Activated CD8-positive, alpha-beta memory T cell treated with anti-CD3 and anti-CD28 coated beads, Interleukin-2, amount 10 ng/mL, durations not matched to agents 7 days and 5 days (primary cell): ENCODE measurements around the gene ATN1. TPM values are rescaled to one million over a fixed set of nuclear protein-coding genes. Genes with fewer than 3 reads are reported as not detected.
"Not testable (repeated sequence)": the region's sequence is repeated elsewhere in the genome, so short reads cannot be mapped to it uniquely, and the experiment has no call there.

Source experiments
- ATAC-seq: fragments of 150-1000 bp; cut with Tn5 transposase; one replicate; pipeline ENCODE4 v1.10.0; 2021; ENCODE audit warnings: moderate library complexity
- CTCF ChIA-PET: fragments of 350-600 bp; sonication (Branson Sonifier 250); formaldehyde crosslinking; loops from one replicate; lab custom pipeline; 2021; ENCODE audit warnings: antibody characterized with exemption; lab: Charles Lee
- DNase-seq: peaks from one replicate; pipeline ENCODE4 v3.0.0-alpha.2; 2020
- H3K27ac Mint-ChIP-seq: one replicate; pipeline ENCODE4 v1.8.0; 2021; ENCODE audit warnings: mild to moderate bottlenecking, mixed read lengths
- H3K27me3 Mint-ChIP-seq: one replicate; pipeline ENCODE4 v1.8.0; 2021; ENCODE audit warnings: mixed read lengths
- H3K36me3 Mint-ChIP-seq: one replicate; pipeline ENCODE4 v1.8.0; 2021; ENCODE audit warnings: mild to moderate bottlenecking, mixed read lengths
- H3K4me1 Mint-ChIP-seq: one replicate; pipeline ENCODE4 v1.8.0; 2021; ENCODE audit warnings: mixed read lengths
- H3K4me3 Mint-ChIP-seq: one replicate; pipeline ENCODE4 v1.8.0; 2021; ENCODE audit warnings: mild to moderate bottlenecking, moderate library complexity, mixed read lengths
- H3K9me3 Mint-ChIP-seq: one replicate; pipeline ENCODE4 v1.8.0; 2022; ENCODE audit warnings: low read depth, mixed read lengths
- total RNA-seq, 2 experiments: library from RNA; stranded (reverse); gene quantifications; one replicate each; pipeline ENCODE4 v1.2.3, GENCODE V29; 2021

The ATN1 gene
- total RNA-seq, 2 experiments from 2014 or later = 38.3 to 40.1 TPM

DNA sequence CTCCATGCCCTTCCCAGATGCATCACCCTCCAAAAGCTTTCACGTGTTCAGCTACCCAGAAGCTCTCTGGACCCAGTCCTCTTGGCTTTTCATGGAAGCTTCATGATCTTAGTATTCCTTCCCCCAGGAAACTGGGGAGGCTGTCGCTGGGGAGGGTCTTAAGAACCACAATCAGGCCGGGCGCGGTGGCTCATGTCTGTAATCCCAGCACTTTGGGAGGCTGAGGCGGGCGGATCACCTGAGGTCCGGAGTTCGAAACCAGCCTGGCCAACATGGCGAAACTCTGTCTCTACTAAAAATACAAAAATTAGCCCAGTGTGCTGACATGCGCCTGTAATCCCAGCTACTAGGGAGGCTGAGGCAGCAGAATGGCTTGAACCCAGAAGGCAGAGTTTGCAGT, 19.6 kb upstream of the ATN1 start:
- H3K4me3 Mint-ChIP-seq, H3K4me1 Mint-ChIP-seq, DNase-seq, ATAC-seq, H3K27me3 Mint-ChIP-seq, H3K9me3 Mint-ChIP-seq, H3K36me3 Mint-ChIP-seq, H3K27ac Mint-ChIP-seq: not testable (repeated sequence)
- CTCF ChIA-PET = interaction anchor here (1.1 to 6.4 kb wide), 7 partner anchors 11 to 39 kb away, joined by 3 to 33 read pairs (median 10); partner anchors contain the start of genes ATN1 and SPSB2

GRCh38 chr12:6909421-6910145, 18.2 kb upstream of the ATN1 start:
- H3K27ac Mint-ChIP-seq = no peak overlapping the region
- CTCF ChIA-PET = interaction anchor here (1.6 to 6.4 kb wide), 5 partner anchors 16 to 40 kb away, joined by 4 to 33 read pairs (median 16); partner anchors contain the start of genes ATN1 and SPSB2
- peaks cover 14% of the 10 kb centered on the region for H3K4me1 Mint-ChIP-seq
- ATAC-seq (no peak), DNase-seq (no peak)
- no peaks in the 10 kb centered on the region for H3K9me3 Mint-ChIP-seq
- no peaks in the 10 kb centered on the region for H3K27me3 Mint-ChIP-seq
- H3K4me3 Mint-ChIP-seq = no peak overlapping the region
- no peaks in the 10 kb centered on the region for H3K36me3 Mint-ChIP-seq

DNA sequence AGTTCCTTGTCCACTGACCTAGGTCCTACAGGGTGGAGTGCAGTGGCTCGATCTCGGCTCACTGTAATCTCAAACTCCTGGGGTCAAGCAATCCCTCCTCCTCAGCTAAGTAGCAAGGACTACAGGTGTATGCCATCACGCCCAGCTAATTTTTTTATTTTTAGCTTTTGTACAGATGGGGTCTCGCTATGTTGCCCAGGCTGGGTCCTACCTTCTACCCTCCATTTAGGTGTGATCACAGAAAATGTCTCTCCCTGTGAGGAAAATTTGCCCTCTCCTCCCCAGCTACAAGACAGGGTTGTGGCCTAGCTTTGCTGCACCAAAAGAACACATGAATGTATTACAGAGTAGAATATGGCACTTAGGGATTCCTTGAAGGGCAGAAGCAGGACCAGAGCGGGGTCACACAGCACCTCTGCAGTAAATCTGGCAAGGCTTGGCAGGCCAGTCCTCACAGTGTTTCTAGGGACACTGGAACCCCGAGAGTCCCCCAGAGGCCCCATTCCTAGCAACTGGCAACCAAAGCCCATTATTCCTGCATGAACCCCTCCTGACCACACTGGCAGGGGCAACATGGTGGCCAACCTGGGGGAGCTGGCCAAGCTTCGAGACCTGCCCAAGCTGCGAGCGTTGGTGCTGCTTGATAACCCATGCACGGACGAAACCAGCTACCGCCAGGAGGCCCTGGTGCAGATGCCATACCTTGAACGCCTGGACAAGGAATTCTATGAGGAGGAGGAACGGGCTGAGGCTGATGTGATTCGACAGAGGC, 15.4 kb upstream of the ATN1 start:
- no peaks in the 10 kb centered on the region for H3K27me3 Mint-ChIP-seq
- peak overlapping the region; percentile 92 for H3K4me3 Mint-ChIP-seq
- H3K27ac Mint-ChIP-seq = peak overlapping the region; percentile 42
- no peaks in the 10 kb centered on the region for H3K9me3 Mint-ChIP-seq
- peaks cover 36% of the 10 kb centered on the region for H3K4me1 Mint-ChIP-seq
- DNase-seq (no peak), ATAC-seq (no peak)
- CTCF ChIA-PET = interaction anchor here (1.0 to 2.5 kb wide), 5 partner anchors 12 to 41 kb away, joined by 3 to 12 read pairs (median 6); partner anchors contain the start of gene SPSB2
- peaks cover 11% of the 10 kb centered on the region for H3K36me3 Mint-ChIP-seq

DNA sequence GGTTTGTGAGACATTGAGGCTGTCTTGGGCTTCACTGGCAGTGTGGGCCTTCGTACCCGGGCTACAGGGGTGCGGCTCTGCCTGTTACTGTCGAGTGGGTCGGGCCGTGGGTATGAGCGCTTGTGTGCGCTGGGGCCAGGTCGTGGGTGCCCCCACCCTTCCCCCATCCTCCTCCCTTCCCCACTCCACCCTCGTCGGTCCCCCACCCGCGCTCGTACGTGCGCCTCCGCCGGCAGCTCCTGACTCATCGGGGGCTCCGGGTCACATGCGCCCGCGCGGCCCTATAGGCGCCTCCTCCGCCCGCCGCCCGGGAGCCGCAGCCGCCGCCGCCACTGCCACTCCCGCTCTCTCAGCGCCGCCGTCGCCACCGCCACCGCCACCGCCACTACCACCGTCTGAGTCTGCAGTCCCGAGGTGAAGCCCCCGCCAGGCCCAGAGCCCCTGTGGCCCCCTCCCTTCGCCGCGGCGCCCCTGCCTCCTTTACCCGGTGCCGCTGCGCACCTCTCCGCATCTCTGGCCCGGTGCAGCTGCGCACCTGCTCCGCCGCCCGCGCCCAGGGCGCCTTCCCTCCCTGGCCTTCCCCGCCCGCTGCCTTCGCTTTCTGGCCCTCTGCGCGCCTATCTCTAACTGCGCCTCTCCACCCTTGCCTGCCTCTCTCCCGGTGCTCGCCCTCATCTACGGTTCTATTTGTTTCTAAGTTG, 13.4 kb upstream of the ATN1 start, which contains the start of gene ENO2:
Gene ENO2, plus strand, starts transcription at position 335 of the 701 bp plus-strand sequence. CDS start 1,253 bp downstream, outside the sequence.
- DNase-seq (peak; percentile 89), ATAC-seq (peak; percentile 96)
- Mint-ChIP-seq H3K36me3 (peaks cover 20% of the 10 kb centered on the region), H3K9me3 (no peaks in the 10 kb centered on the region), H3K4me1 (peaks cover 45% of the 10 kb centered on the region), H3K4me3 (peak within 1 kb of the TSS; percentile 92), H3K27ac (peak within 1 kb of the TSS; percentile 86), H3K27me3 (no peaks in the 10 kb centered on the region)
- CTCF ChIA-PET = interaction anchor here (0.8 to 4.7 kb wide), 12 partner anchors 11 to 194 kb away, joined by 3 to 22 read pairs (median 5); partner anchors contain the start of genes C1RL and SPSB2

- H3K4me1 Mint-ChIP-seq = peaks cover 52% of the 10 kb centered on the region
- CTCF ChIA-PET = interaction anchor here (1.0 to 4.7 kb wide), 9 partner anchors 10 to 193 kb away, joined by 3 to 22 read pairs (median 5); partner anchors contain the start of genes C1RL and SPSB2
- H3K9me3 Mint-ChIP-seq = no peaks in the 10 kb centered on the region
- no peaks in the 10 kb centered on the region for H3K27me3 Mint-ChIP-seq
- H3K27ac Mint-ChIP-seq = peak overlapping the region; percentile 86
- H3K4me3 Mint-ChIP-seq = peak overlapping the region; percentile 92
- H3K36me3 Mint-ChIP-seq = peaks cover 27% of the 10 kb centered on the region
- ATAC-seq (no peak), DNase-seq (no peak)
Observed at GRCh38 chr12:6914947-6915788, 12.6 kb upstream of the ATN1 start.

GRCh38 chr12:6915789-6916285, 11.9 kb upstream of the ATN1 start:
- Mint-ChIP-seq H3K27ac (no peak overlapping the region), H3K4me1 (peaks cover 52% of the 10 kb centered on the region), H3K4me3 (peak overlapping the region; percentile 92), H3K9me3 (no peaks in the 10 kb centered on the region), H3K27me3 (no peaks in the 10 kb centered on the region), H3K36me3 (peaks cover 27% of the 10 kb centered on the region)
- ATAC-seq (no peak), DNase-seq (no peak)
- CTCF ChIA-PET = interaction anchor here (1.8 to 4.7 kb wide), 4 partner anchors 9 to 193 kb away, joined by 4 to 22 read pairs (median 8); partner anchors contain the start of genes C1RL and SPSB2

- Mint-ChIP-seq H3K9me3 (no peaks in the 10 kb centered on the region), H3K27ac (no peak overlapping the region), H3K4me3 (peak overlapping the region; percentile 92), H3K27me3 (no peaks in the 10 kb centered on the region), H3K4me1 (peaks cover 54% of the 10 kb centered on the region), H3K36me3 (peaks cover 30% of the 10 kb centered on the region)
- ATAC-seq (no peak), DNase-seq (no peak)
- CTCF ChIA-PET = interaction anchor here (1.2 to 4.7 kb wide), 5 partner anchors 9 to 192 kb away, joined by 4 to 22 read pairs (median 8); partner anchors contain the start of genes C1RL and SPSB2
Observed at GRCh38 chr12:6916426-6917200, 11.1 kb upstream of the ATN1 start.

DNA sequence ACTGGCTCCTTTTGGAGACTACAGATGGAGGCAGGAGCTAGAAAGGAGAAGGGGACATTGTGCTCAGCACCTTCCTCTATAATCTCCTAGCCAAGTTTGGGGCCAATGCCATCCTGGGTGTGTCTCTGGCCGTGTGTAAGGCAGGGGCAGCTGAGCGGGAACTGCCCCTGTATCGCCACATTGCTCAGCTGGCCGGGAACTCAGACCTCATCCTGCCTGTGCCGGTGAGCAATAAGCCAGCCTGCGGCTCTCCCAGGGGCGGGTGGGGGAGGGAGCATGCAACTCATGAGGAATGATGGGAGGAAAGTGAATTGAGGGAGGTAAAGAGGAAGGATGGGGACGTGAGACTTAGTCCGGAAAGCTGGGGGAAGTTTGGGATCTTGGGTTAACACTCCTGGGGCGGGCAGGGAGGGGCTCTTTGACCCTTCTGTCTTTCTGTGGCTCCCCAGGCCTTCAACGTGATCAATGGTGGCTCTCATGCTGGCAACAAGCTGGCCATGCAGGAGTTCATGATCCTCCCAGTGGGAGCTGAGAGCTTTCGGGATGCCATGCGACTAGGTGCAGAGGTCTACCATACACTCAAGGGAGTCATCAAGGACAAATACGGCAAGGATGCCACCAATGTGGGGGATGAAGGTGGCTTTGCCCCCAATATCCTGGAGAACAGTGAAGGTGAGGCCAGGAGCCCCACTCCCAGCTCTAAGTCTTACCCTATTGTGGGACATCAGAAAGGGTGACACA, 10.1 kb upstream of the ATN1 start:
- Mint-ChIP-seq H3K27me3 (no peaks in the 10 kb centered on the region), H3K4me1 (peaks cover 60% of the 10 kb centered on the region), H3K27ac (no peak overlapping the region), H3K36me3 (peaks cover 36% of the 10 kb centered on the region), H3K9me3 (no peaks in the 10 kb centered on the region), H3K4me3 (no peak overlapping the region)
- CTCF ChIA-PET = interaction anchor here (1.2 to 4.7 kb wide), 3 partner anchors 8 to 45 kb away, joined by 4 to 22 read pairs (median 8); partner anchors contain the start of gene SPSB2
- no peak for ATAC-seq
- DNase-seq = no peak

DNA sequence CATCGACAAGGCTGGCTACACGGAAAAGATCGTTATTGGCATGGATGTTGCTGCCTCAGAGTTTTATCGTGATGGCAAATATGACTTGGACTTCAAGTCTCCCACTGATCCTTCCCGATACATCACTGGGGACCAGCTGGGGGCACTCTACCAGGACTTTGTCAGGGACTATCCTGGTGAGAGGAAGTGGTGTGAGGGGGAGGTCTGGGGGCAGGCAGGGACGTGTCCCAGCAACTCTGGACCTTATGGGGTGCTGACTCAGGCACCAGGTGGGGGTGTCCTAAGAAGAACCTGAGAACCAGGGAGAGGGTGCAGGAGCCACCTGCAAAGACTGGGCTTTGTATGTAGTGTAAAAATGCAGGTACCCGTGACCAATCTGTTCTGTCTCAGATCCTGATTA, 8.2 kb upstream of the ATN1 start:
- ATAC-seq (no peak), DNase-seq (no peak)
- no peaks in the 10 kb centered on the region for H3K9me3 Mint-ChIP-seq
- peaks cover 58% of the 10 kb centered on the region for H3K4me1 Mint-ChIP-seq
- peaks cover 39% of the 10 kb centered on the region for H3K36me3 Mint-ChIP-seq
- H3K4me3 Mint-ChIP-seq = no peak overlapping the region
- H3K27me3 Mint-ChIP-seq = no peaks in the 10 kb centered on the region
- CTCF ChIA-PET = interaction anchor here (1.0 to 11.0 kb wide), 5 partner anchors 10 to 47 kb away, joined by 3 to 116 read pairs (median 5); partner anchors contain the start of gene SPSB2
- H3K27ac Mint-ChIP-seq = peak overlapping the region; percentile 55

GRCh38 chr12:6921539-6921938, 6.2 kb upstream of the ATN1 start:
- Mint-ChIP-seq H3K36me3 (peaks cover 33% of the 10 kb centered on the region), H3K4me1 (peaks cover 52% of the 10 kb centered on the region), H3K27ac (no peak overlapping the region), H3K27me3 (no peaks in the 10 kb centered on the region), H3K9me3 (no peaks in the 10 kb centered on the region), H3K4me3 (no peak overlapping the region)
- DNase-seq (no peak), ATAC-seq (no peak)
- CTCF ChIA-PET = interaction anchor here (1.0 to 11.0 kb wide), 7 partner anchors 10 to 191 kb away, joined by 3 to 116 read pairs (median 4); partner anchors contain the start of gene TPI1
